ENCODE results near the gene TNRC6C.

Gene TNRC6C, protein sequence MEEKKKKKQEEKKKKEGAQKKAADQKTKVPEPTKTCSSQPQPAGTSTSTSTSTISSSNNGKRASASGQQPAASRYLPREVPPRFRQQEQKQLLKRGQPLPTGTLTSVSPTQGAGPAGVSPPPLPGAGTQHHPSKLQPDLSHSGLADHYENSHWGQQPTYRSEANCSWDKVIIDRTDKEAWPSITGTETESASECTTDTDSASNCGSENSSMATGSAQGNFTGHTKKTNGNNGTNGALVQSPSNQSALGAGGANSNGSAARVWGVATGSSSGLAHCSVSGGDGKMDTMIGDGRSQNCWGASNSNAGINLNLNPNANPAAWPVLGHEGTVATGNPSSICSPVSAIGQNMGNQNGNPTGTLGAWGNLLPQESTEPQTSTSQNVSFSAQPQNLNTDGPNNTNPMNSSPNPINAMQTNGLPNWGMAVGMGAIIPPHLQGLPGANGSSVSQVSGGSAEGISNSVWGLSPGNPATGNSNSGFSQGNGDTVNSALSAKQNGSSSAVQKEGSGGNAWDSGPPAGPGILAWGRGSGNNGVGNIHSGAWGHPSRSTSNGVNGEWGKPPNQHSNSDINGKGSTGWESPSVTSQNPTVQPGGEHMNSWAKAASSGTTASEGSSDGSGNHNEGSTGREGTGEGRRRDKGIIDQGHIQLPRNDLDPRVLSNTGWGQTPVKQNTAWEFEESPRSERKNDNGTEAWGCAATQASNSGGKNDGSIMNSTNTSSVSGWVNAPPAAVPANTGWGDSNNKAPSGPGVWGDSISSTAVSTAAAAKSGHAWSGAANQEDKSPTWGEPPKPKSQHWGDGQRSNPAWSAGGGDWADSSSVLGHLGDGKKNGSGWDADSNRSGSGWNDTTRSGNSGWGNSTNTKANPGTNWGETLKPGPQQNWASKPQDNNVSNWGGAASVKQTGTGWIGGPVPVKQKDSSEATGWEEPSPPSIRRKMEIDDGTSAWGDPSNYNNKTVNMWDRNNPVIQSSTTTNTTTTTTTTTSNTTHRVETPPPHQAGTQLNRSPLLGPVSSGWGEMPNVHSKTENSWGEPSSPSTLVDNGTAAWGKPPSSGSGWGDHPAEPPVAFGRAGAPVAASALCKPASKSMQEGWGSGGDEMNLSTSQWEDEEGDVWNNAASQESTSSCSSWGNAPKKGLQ (N-terminal part only)

DNA sequence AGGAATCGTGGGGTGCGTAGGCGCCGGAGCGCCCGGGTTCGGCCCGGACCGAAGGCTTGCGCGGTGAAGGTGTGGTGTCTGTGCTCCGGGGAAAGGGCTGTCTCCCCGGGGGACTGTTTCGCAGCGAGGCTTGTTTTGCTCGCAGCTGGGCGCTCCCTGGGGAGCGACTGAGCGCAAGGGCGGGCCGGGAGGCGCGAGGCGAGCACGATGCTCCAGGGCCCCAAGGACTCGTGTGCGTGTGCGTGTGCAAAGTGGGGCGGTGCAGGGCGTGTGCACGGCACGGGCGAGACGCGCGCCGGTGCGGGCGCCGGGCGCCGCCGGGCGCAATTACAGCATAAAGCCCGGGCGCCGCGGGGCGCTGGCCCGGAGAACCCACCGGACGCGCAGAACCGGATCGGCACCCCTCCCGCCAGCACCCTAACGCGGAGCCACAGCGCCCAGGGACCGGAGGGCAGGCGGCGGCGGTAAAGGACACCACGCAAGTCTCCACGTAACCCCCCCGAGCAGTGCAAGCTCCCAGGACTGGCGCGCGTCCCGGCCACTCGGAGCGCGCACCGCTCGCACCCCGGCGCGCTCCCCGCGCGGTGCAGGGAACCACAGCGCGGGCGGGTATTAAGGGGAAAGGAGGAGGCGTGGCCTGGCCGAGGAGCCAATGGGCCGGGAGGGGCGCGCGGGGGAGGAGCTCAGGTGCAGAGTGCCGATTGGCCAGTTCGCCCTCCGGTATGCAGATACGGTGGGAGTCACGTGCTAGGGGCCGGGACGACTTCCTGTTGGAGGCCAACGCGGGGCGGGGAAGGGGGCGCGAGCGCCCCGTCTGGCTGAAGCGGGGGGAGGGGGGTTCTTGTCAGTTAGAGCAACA lies at the start of gene TNRC6C:
Gene TNRC6C, plus strand, starts transcription at position 847 of the 859 bp plus-strand sequence. CDS start 45,504 bp downstream, outside the sequence.
- peaks cover 19% of the 10 kb centered on the region for H3K4me1 ChIP-seq (ENCODE audit: insufficient read depth, low read length)
- H3K9ac ChIP-seq (ENCODE audit: low read depth, low read length), result peak within 1 kb of the TSS; percentile 81
- H3K36me3 ChIP-seq (ENCODE audit: insufficient read depth, low read length), result no peaks in the 10 kb centered on the region
- no peaks in the 10 kb centered on the region for H3K9me3 ChIP-seq (ENCODE audit: control insufficient read depth, insufficient read depth, low read length)

- Histone ChIP-seq H3K9me3 (ENCODE audit: control insufficient read depth, insufficient read depth, low read length) (no peaks in the 10 kb centered on the region), H3K36me3 (ENCODE audit: insufficient read depth, low read length) (no peaks in the 10 kb centered on the region), H3K9ac (ENCODE audit: low read depth, low read length) (no peak overlapping the region), H3K4me1 (ENCODE audit: insufficient read depth, low read length) (no peaks in the 10 kb centered on the region)
Observed at GRCh38 chr17:77909236-77909635, 49.3 kb upstream of the TNRC6C start.

DNA sequence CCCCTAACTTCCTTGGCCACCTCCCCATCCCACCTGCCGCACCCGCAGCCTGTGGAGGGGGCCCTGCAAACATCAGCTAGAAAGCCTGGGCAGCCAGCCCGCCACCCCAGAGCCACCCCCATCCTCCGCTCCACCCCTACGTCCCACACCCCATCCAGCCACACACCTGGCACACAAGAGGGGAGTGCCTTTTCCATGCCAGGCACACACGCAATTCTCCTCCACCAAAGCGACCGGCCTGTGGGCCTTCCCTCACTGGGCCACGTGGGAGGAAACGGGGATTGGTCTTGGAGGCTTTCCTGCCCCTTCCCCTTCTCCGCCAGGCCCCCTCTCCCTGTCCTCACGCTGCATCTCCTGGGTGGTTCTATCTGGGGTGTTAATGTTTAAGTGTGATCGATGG lies 48.7 kb upstream of the TNRC6C start:
- Histone ChIP-seq H3K36me3 (ENCODE audit: insufficient read depth, low read length) (no peaks in the 10 kb centered on the region), H3K9ac (ENCODE audit: low read depth, low read length) (no peak overlapping the region), H3K4me1 (ENCODE audit: insufficient read depth, low read length) (no peaks in the 10 kb centered on the region), H3K9me3 (ENCODE audit: control insufficient read depth, insufficient read depth, low read length) (no peaks in the 10 kb centered on the region)

DNA sequence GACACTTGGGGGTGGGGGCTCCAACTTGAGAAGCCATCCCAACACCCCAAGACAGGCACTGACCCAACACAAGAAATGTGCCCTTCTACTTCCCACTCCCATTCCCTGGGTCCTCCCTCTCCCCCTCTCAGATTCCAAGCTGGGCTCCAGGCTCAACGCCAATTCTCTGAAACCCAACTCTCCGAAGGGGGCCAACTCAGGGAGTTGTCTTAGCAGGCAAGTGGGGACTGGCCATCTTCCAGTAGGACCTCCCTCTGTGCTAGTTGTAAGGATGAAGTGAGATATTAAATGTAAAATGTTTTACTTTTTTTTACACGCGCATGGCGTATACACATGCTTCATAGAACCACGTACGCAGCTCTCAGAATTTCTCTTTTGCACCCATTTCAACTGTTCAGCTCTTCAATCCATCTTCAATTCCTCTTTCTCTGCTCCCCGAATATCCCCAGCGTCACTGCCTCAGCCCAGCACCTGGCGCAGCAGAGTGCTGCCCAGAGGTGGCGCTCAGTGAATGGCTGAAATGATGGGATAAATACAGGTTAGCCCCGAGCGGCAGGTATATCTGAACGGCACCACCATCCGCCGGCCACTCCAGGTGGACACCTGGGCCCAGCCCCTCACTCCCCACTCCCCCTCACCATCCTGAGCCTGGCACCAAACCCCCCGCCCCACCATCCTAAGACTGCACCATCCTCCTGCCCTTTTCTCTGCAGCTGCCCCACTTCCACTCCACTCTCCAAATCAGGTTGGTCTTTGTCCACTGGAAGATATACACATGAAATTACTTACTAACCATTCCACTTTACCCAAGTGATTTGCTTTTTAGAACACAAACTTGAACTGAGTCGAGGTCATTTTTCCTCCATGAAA lies 43.9 kb upstream of the TNRC6C start:
- Histone ChIP-seq H3K9me3 (ENCODE audit: control insufficient read depth, insufficient read depth, low read length) (no peaks in the 10 kb centered on the region), H3K9ac (ENCODE audit: low read depth, low read length) (no peak overlapping the region), H3K4me1 (ENCODE audit: insufficient read depth, low read length) (no peaks in the 10 kb centered on the region), H3K36me3 (ENCODE audit: insufficient read depth, low read length) (no peaks in the 10 kb centered on the region)

- Histone ChIP-seq H3K36me3 (ENCODE audit: insufficient read depth, low read length) (no peaks in the 10 kb centered on the region), H3K4me1 (ENCODE audit: insufficient read depth, low read length) (no peaks in the 10 kb centered on the region), H3K9ac (ENCODE audit: low read depth, low read length) (no peak overlapping the region), H3K9me3 (ENCODE audit: control insufficient read depth, insufficient read depth, low read length) (no peaks in the 10 kb centered on the region)
Observed at GRCh38 chr17:77915594-77916021, 42.9 kb upstream of the TNRC6C start.

DNA sequence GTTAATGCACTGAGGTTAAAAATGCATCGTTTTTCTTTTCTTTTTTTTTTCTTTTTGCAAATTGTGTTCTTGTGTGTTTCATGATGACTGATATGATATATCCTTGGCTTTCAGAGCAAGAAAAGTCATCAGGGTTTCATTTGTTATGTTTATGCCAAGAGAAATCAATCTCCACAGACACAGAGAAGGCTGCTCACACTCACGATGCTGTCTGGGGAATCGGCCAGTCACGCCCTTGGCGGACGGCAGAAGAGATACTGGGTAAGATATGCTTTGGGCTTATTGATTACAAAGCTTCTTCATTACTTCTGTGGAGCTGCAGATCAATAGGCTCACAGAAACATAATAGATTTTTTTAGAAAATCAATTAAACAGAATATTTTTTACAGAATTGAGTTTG lies 42.2 kb upstream of the TNRC6C start:
- H3K9ac ChIP-seq (ENCODE audit: low read depth, low read length), result no peak overlapping the region
- peaks cover 2% of the 10 kb centered on the region; the same call in 1 of the 2 replicates for H3K9me3 ChIP-seq (ENCODE audit: control insufficient read depth, insufficient read depth, low read length)
- H3K36me3 ChIP-seq (ENCODE audit: insufficient read depth, low read length), result no peaks in the 10 kb centered on the region

GRCh38 chr17:77916703-77917481 lies 41.6 kb upstream of the TNRC6C start:
- Histone ChIP-seq H3K9me3 (ENCODE audit: control insufficient read depth, insufficient read depth, low read length) (peaks cover 2% of the 10 kb centered on the region; the same call in 1 of the 2 replicates), H3K4me1 (ENCODE audit: insufficient read depth, low read length) (no peaks in the 10 kb centered on the region), H3K36me3 (ENCODE audit: insufficient read depth, low read length) (no peaks in the 10 kb centered on the region), H3K9ac (ENCODE audit: low read depth, low read length) (no peak overlapping the region)

More for the DNA sequence above, 42.2 kb upstream of the TNRC6C start:
- H3K4me1 ChIP-seq (ENCODE audit: insufficient read depth, low read length), result no peaks in the 10 kb centered on the region

DNA sequence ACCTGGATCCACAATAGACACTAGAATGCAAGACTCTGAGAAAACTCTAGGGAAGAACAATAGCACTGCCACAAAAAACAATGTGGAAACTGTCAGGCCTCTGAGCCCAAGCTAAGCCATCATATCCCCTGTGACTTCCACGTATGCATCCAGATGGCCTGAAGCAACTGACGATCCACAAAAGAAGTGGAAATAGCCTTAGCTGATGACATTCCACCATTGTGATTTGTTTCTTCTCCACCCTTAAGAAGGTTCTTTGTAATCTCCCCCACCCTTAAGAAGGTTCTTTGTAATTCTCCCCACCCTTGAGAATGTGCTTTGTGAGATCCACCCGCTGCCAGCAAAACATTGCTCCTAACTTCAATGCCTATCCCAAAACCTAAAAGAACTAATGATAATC lies 39.2 kb upstream of the TNRC6C start:
- H3K4me1 ChIP-seq (ENCODE audit: insufficient read depth, low read length), result peaks cover 18% of the 10 kb centered on the region
- H3K9me3 ChIP-seq (ENCODE audit: control insufficient read depth, insufficient read depth, low read length), result peaks cover 2% of the 10 kb centered on the region; the same call in 1 of the 2 replicates
- H3K36me3 ChIP-seq (ENCODE audit: insufficient read depth, low read length), result no peaks in the 10 kb centered on the region
- no peak overlapping the region for H3K9ac ChIP-seq (ENCODE audit: low read depth, low read length)

DNA sequence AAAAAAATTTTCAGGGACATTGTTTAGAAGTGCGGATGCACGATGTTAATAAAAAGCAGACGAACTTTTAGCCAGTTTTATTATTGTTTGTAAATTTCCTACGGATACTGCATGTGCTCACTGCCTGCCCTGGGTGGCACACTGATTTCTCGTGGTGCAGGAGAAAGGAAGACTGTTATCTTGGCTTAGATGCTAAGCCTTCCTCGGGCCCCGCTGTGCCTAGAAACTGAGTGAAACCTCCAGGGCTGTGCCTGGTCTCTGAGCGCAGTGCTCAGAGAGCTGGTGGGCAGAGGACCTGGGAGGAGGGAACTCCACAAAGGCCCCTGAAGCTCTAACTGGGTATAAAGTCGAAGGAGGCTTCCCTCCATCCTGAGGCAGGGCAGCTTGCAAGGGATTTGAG lies 35.4 kb upstream of the TNRC6C start:
- H3K9ac ChIP-seq (ENCODE audit: low read depth, low read length), result no peak overlapping the region
- H3K36me3 ChIP-seq (ENCODE audit: insufficient read depth, low read length), result no peaks in the 10 kb centered on the region
- H3K9me3 ChIP-seq (ENCODE audit: control insufficient read depth, insufficient read depth, low read length), result peaks cover 2% of the 10 kb centered on the region; the same call in 1 of the 2 replicates
- H3K4me1 ChIP-seq (ENCODE audit: insufficient read depth, low read length), result peaks cover 26% of the 10 kb centered on the region

DNA sequence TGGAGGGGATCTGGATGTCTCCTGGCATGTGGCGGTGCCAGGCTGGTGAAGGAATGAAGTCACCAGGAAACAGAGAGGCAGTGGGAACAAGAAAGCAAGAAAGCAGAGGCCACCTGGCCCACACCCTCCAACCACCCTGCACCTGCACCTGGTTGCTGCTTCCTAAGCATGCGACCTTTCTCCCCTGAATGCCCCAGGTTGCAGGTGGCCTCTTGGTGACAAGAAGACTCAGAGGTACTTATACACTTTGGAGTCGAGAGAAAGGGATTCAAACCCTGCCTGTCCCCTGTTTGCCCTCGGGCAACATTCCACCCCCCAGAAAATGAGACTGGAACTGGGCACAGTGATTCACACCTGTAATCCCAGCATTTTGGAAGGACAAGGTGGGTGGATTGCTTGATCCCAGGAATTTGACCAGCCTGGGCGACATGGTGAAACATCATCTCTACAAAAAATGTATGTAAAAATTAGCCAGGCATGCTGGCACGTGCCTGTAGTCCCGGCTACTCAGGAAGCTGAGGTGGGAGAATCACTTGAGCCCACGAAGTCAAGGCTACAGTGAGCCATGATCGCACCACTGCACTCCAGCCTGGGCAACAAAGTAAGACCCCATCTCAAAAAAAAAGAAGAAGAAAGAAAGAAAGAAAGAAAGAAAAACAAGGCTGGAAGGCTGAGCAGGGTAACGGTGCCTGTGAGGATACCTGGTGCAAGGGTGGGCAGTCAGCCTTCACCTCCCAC lies 34.6 kb upstream of the TNRC6C start:
- Histone ChIP-seq H3K36me3 (ENCODE audit: insufficient read depth, low read length) (no peaks in the 10 kb centered on the region), H3K9me3 (ENCODE audit: control insufficient read depth, insufficient read depth, low read length) (peaks cover 2% of the 10 kb centered on the region; the same call in 1 of the 2 replicates), H3K4me1 (ENCODE audit: insufficient read depth, low read length) (peaks cover 28% of the 10 kb centered on the region), H3K9ac (ENCODE audit: low read depth, low read length) (no peak overlapping the region)

GRCh38 chr17:77924757-77925336 lies 33.7 kb upstream of the TNRC6C start:
- no peak overlapping the region for H3K9ac ChIP-seq (ENCODE audit: low read depth, low read length)

More at GRCh38 chr17:77924757-77925336, 33.7 kb upstream of the TNRC6C start:
- Histone ChIP-seq H3K36me3 (ENCODE audit: insufficient read depth, low read length) (no peaks in the 10 kb centered on the region), H3K9me3 (ENCODE audit: control insufficient read depth, insufficient read depth, low read length) (peaks cover 2% of the 10 kb centered on the region; the same call in 1 of the 2 replicates), H3K4me1 (ENCODE audit: insufficient read depth, low read length) (peaks cover 31% of the 10 kb centered on the region)

All from ES-I3 (cell line).